Cerebellar nuclear complex (tissue), 1 donor: ENCODE data around the gene PSPC1.
A peak's percentile ranks its signal among the peaks of the same experiment; 100 is the strongest.
"Not testable (repeated sequence)": the region's sequence is repeated elsewhere in the genome, so short reads cannot be mapped to it uniquely, and the experiment has no call there.

Experiments
- DNase-seq, 2 experiments: peaks; one replicate each; lab custom pipeline; 2025; lab: John Stamatoyannopoulos, UW

PSPC1 gene

GRCh38 chr13:19782727-19783682, at the start of gene PSPC1:
TSS of gene PSPC1 (minus strand) at chr13:19782945. CDS start at chr13:19782757, 188 bp downstream.
- peak; percentile 51 to 71 for DNase-seq

GRCh38 chr13:19822673-19823072, 39.9 kb upstream of the PSPC1 start:
- DNase-seq, result no peak

- DNase-seq, result no peak
Observed at GRCh38 chr13:19818223-19818842, 35.6 kb upstream of the PSPC1 start.

GRCh38 chr13:19817510-19818158, 34.9 kb upstream of the PSPC1 start:
- DNase-seq, result no peak

GRCh38 chr13:19817106-19817505, 34.4 kb upstream of the PSPC1 start:
- DNase-seq, result no peak

GRCh38 chr13:19815842-19816241, 33.1 kb upstream of the PSPC1 start:
- DNase-seq, result not testable (repeated sequence)

- no peak for DNase-seq
Observed at GRCh38 chr13:19810996-19811881, 28.5 kb upstream of the PSPC1 start.

GRCh38 chr13:19810151-19810550, 27.4 kb upstream of the PSPC1 start:
- no peak for DNase-seq

- DNase-seq, result no peak
Observed at GRCh38 chr13:19805765-19806164, 23.0 kb upstream of the PSPC1 start.

GRCh38 chr13:19795956-19796355, 13.2 kb upstream of the PSPC1 start:
- no peak for DNase-seq

- no peak for DNase-seq
Observed at GRCh38 chr13:19794631-19795030, 11.9 kb upstream of the PSPC1 start.

- DNase-seq, result no peak
Observed at GRCh38 chr13:19791953-19792537, 9.3 kb upstream of the PSPC1 start.

GRCh38 chr13:19782049-19782726, 557 bp downstream of the PSPC1 start:
- DNase-seq, result no peak

GRCh38 chr13:19781526-19781925, 1.2 kb downstream of the PSPC1 start:
- no peak for DNase-seq

GRCh38 chr13:19780753-19781418, 1.9 kb downstream of the PSPC1 start:
- DNase-seq, result not testable (repeated sequence)

GRCh38 chr13:19772306-19772705, 10.4 kb downstream of the PSPC1 start:
- DNase-seq, result no peak

- DNase-seq, result no peak
Observed at GRCh38 chr13:19769854-19770253, 12.9 kb downstream of the PSPC1 start.

- no peak for DNase-seq
Observed at GRCh38 chr13:19767966-19768365, 14.8 kb downstream of the PSPC1 start.

GRCh38 chr13:19766591-19766990, 16.2 kb downstream of the PSPC1 start:
- no peak for DNase-seq

GRCh38 chr13:19764237-19764636, 18.5 kb downstream of the PSPC1 start:
- no peak for DNase-seq
